SK-N-SH (cell line): ENCODE results near the gene CD276. TPM values are rescaled to one million over a fixed set of nuclear protein-coding genes. Genes with fewer than 3 reads are reported as not detected.
"Not testable (repeated sequence)": the region's sequence is repeated elsewhere in the genome, so short reads cannot be mapped to it uniquely, and the experiment has no call there.

ENCODE experiments used
- CTCF ChIA-PET: fragments of 300-600, 350-600 bp; formaldehyde crosslinking; extraction: SDS; loops from one replicate; lab custom pipeline; 2021; lab: Yijun Ruan, JAX
- POLR2A ChIA-PET: fragments of 350-600 bp; sonication (Branson Sonifier 250); formaldehyde crosslinking; extraction: SDS; loops from one replicate; lab custom pipeline; 2020; ENCODE audit warnings: antibody characterized with exemption, inconsistent platforms; lab: Yijun Ruan, JAX
- DNase-seq: peaks from one replicate; pipeline ENCODE4 v3.0.0; 2012
- H2AFZ ChIP-seq: fragments of 200-600 bp; sonication (generic); 2 replicates; pipeline ENCODE4 v1.8.1; 2016; ENCODE audit warnings: antibody characterized with exemption, mild to moderate bottlenecking, low read depth
- H3F3A ChIP-seq: fragments of 200-600 bp; sonication (generic); replicated peaks from 2 replicates; pipeline ENCODE3; 2016; ENCODE audit warnings: antibody characterized with exemption, mild to moderate bottlenecking; ENCODE audit not compliant: insufficient read depth
- H3K27ac ChIP-seq, 2 experiments: fragments of 200-500 bp in 1 of 2; fragments of 200-600 bp in 1 of 2; sonication (Bioruptor generic) in 1 of 2; sonication (generic), shearing (Covaris generic) in 1 of 2; 2 replicates each; pipeline versions ENCODE4 v1.5.1 to v1.6.1; 2014 to 2016; ENCODE audit warnings: low read depth in 2 of 2, inconsistent platforms in 1 of 2, low read length in 1 of 2, mild to moderate bottlenecking in 1 of 2, mixed read lengths in 1 of 2
- H3K27me3 ChIP-seq: fragments of 200-600 bp; sonication (generic), shearing (Covaris generic); 2 replicates; pipeline ENCODE4 v1.6.1; 2016; ENCODE audit warnings: mixed run types; ENCODE audit not compliant: insufficient read depth
- H3K36me3 ChIP-seq, 2 experiments: fragments of 200-500 bp in 1 of 2; fragments of 200-600 bp in 1 of 2; sonication (Bioruptor generic) in 1 of 2; sonication (generic) in 1 of 2; replicated peaks in 1 of 2; 2 replicates each; pipeline versions ENCODE3 to v1.5.1; 2014 to 2016; ENCODE audit warnings: low read length in 1 of 2, mild to moderate bottlenecking in 1 of 2; ENCODE audit not compliant: insufficient read depth in 2 of 2, control insufficient read depth in 1 of 2
- H3K4me1 ChIP-seq, 2 experiments: fragments of 200-500 bp in 1 of 2; fragments of 200-600 bp in 1 of 2; sonication (Bioruptor generic) in 1 of 2; sonication (generic), shearing (Covaris generic) in 1 of 2; 2 replicates each; pipeline versions ENCODE4 v1.5.1 to v1.6.1; 2014 to 2016; ENCODE audit warnings: low read depth in 1 of 2, low read length in 1 of 2, mixed run types in 1 of 2; ENCODE audit not compliant: insufficient read depth in 2 of 2, control insufficient read depth in 1 of 2
- H3K4me2 ChIP-seq: fragments of 200-600 bp; sonication (generic), shearing (Covaris generic); 2 replicates; pipeline ENCODE4 v1.6.1; 2017; ENCODE audit warnings: mixed run types
- H3K4me3 ChIP-seq, 2 experiments: fragments of 200-500 bp in 1 of 2; fragments of 200-600 bp in 1 of 2; sonication (Bioruptor generic) in 1 of 2; sonication (generic), shearing (Covaris generic) in 1 of 2; 2 replicates each; pipeline versions ENCODE4 v1.5.1 to v1.8.1; 2014 to 2016; ENCODE audit warnings: low read depth in 2 of 2, inconsistent platforms in 1 of 2, low read length in 1 of 2, mild to moderate bottlenecking in 1 of 2, mixed read lengths in 1 of 2, moderate library complexity in 1 of 2
- H3K79me2 ChIP-seq: fragments of 200-600 bp; sonication (generic); 2 replicates; pipeline ENCODE4 v1.8.1; 2017; ENCODE audit warnings: mild to moderate bottlenecking; ENCODE audit not compliant: insufficient read depth
- H3K9ac ChIP-seq: fragments of 200-600 bp; sonication (generic); 2 replicates; pipeline ENCODE4 v1.6.1; 2017; ENCODE audit warnings: mixed run types
- H3K9me2 ChIP-seq: fragments of 200-600 bp; sonication (generic); 2 replicates; pipeline ENCODE4 v1.6.1; 2017; ENCODE audit warnings: mixed run types
- H3K9me3 ChIP-seq: fragments of 200-600 bp; sonication (generic); 2 replicates; pipeline ENCODE4 v1.6.1; 2017; ENCODE audit warnings: mixed run types, mild to moderate bottlenecking, moderate library complexity
- H4K20me1 ChIP-seq: fragments of 200-600 bp; sonication (generic); 2 replicates; pipeline ENCODE4 v1.6.1; 2017; ENCODE audit warnings: mild to moderate bottlenecking, mixed run types; ENCODE audit not compliant: insufficient read depth
- CHD2 ChIP-seq: fragments of 150-350 bp; IDR thresholded peaks from 2 replicates; pipeline ENCODE4 v1.6.1; 2018; ENCODE audit warnings: low read length; ENCODE audit not compliant: partially characterized antibody
- ELF1 ChIP-seq: IDR thresholded peaks from 2 replicates; pipeline ENCODE4 v1.4.0; 2012
- EZH2phosphoT487 ChIP-seq: fragments of 200-600 bp; sonication (generic); IDR thresholded peaks from 2 replicates; pipeline ENCODE4 v1.6.1; 2017; ENCODE audit warnings: low read depth, mixed run types, mild to moderate bottlenecking, antibody characterized with exemption, moderate library complexity, borderline replicate concordance
- FOXJ3 ChIP-seq: sonication (generic); formaldehyde crosslinking; IDR thresholded peaks from 2 replicates; pipeline ENCODE4 v1.5.1; 2020; ENCODE audit warnings: mild to moderate bottlenecking, missing genetic modification reagents
- FOXM1 ChIP-seq: IDR thresholded peaks from 2 replicates; pipeline ENCODE4 v1.4.0; 2012; ENCODE audit warnings: low read depth, mild to moderate bottlenecking
- GABPA ChIP-seq: IDR thresholded peaks from 2 replicates; pipeline ENCODE4 v1.4.0; 2012; ENCODE audit warnings: low read depth, mild to moderate bottlenecking
- JUND ChIP-seq: IDR thresholded peaks from 2 replicates; pipeline ENCODE4 v1.4.0; 2012
- MXI1 ChIP-seq: IDR thresholded peaks from 2 replicates; pipeline ENCODE4 v1.6.1; 2012; ENCODE audit warnings: mild to moderate bottlenecking, low read depth, low read length, improper control_type of control experiment
- NRF1 ChIP-seq: IDR thresholded peaks from 2 replicates; pipeline ENCODE4 v1.6.1; 2012; ENCODE audit warnings: low read depth, mild to moderate bottlenecking, low read length
- POLR2AphosphoS5 ChIP-seq: IDR thresholded peaks from 2 replicates; pipeline ENCODE4 v1.6.1; 2012; ENCODE audit warnings: low read depth, low read length
- RCOR1 ChIP-seq: fragments of 150-350 bp; IDR thresholded peaks from 2 replicates; pipeline ENCODE4 v1.6.1; 2017; ENCODE audit warnings: antibody characterized with exemption, low read length
- RXRA ChIP-seq: IDR thresholded peaks from 2 replicates; pipeline ENCODE4 v1.4.0; 2012; ENCODE audit warnings: low read depth, mild to moderate bottlenecking, borderline replicate concordance
- SMC3 ChIP-seq: IDR thresholded peaks from 2 replicates; pipeline ENCODE4 v1.6.1; 2012; ENCODE audit warnings: low read depth, low read length, improper control_type of control experiment
- TAF1 ChIP-seq: IDR thresholded peaks from 2 replicates; pipeline ENCODE4 v1.6.1; 2012; ENCODE audit warnings: low read depth, mild to moderate bottlenecking, low read length, moderate library complexity, borderline replicate concordance
- TCF12 ChIP-seq: IDR thresholded peaks from 2 replicates; pipeline ENCODE4 v1.4.0; 2012
- TEAD4 ChIP-seq: IDR thresholded peaks from 2 replicates; pipeline ENCODE4 v1.4.0; 2012; ENCODE audit warnings: mild to moderate bottlenecking, borderline replicate concordance; ENCODE audit not compliant: insufficient read depth
- WGBS: methylation state at CpG from one replicate; pipeline ENCODE4 v1.1.6; 2017; ENCODE audit warnings: low lambda C conversion rate; 5-methylcytosine and 5-hydroxymethylcytosine counted together
- polyA plus RNA-seq, 3 experiments: library from polyadenylated mRNA; depleted of rRNA; stranded (reverse); fragments of >200 nt; gene quantifications; 2 replicates each; pipeline ENCODE4 v1.2.3, GENCODE V29; 2012
- TF ChIP-seq, protein P1 (sequence below): IDR thresholded peaks from 2 replicates; pipeline ENCODE4 v1.4.0; 2012; ENCODE audit warnings: low read depth
- TF ChIP-seq, protein P2 (sequence below): fragments of 200-600 bp; sonication (generic); IDR thresholded peaks from 2 replicates; pipeline ENCODE4 v1.6.1; 2017; ENCODE audit warnings: antibody characterized with exemption, mild to moderate bottlenecking, moderate library complexity
- TF ChIP-seq, protein P3 (sequence below): IDR thresholded peaks from 2 replicates; pipeline ENCODE4 v1.4.0; 2012; ENCODE audit warnings: low read depth, borderline replicate concordance
- TF ChIP-seq, protein P4 (sequence below): IDR thresholded peaks from 2 replicates; pipeline ENCODE4; 2012

CD276 gene
- polyA plus RNA-seq, 1 of the 3 experiments (the other 2 are of a cell fraction), result 86.2 TPM

DNA sequence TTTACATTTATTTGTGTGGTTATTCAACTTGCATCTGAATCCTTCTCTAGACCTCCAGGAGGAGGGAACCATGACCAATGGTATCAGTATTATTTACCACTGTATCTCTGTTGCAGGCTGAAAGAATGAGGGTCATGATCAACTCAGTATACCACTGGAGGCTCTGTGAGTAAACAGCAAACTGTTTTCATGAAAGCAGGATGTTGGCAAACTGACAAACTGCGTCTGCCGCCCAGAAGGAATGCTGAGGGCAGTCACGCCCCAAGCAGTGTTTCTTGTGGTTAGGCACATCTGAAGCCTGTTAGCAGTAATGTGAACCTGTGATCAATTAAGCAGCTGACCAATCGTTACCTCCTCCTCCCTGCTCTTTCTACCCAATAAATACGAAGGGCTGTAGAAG, 44.7 kb upstream of the CD276 start:
- H3K36me3 ChIP-seq, H3K9me3 ChIP-seq, H4K20me1 ChIP-seq, H3K4me2 ChIP-seq, H2AFZ ChIP-seq, H3K9ac ChIP-seq, H3K27me3 ChIP-seq, H3K4me1 ChIP-seq, H3K27ac ChIP-seq, DNase-seq, POLR2A ChIA-PET, H3K4me3 ChIP-seq, H3K79me2 ChIP-seq, H3K9me2 ChIP-seq: not testable (repeated sequence)
- WGBS, result 33% methylated on average over 5 of the region's 5 CpGs
- CTCF ChIA-PET, result interaction anchor here (0.7 to 6.6 kb wide), 3 partner anchors 38 to 79 kb away, joined by 5 to 40 read pairs (median 29); no protein-coding TSS in a partner anchor
- peaks cover 12% of the 10 kb centered on the region for H3F3A ChIP-seq

DNA sequence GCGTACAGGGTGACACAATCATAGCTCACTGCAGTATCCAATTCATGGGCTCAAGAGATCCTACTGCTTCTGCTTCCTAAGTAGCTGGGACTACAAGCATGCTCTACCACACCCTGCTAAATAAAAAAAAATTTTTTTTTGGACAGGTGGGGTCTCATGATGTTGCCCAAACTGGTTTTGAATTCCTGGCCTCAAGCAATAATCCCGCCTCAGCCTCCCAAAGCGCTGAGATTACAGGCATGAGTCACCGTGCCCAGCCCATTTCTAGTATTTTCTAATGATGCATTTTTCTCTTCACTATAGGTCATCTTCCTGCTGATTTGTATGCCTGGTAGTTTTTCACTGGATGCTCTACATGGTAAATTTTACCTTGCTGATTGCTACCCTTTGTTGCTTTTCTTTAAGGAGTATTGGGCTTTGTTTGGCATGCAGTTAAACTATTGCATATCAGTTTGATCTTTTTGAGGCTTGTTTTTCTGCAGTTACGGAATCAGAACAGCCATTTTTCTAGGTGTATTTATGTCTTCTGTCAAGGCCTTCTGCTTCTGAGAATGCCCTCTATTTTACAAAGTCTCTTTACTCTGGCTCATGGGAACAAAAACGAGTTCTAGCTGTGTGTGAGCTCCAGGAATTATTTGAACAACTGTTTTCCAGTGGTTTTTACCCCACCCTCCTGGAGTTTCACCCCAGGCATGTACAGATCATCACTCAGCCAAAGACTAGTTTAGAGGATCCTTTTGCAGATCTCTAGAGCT, 36.7 kb upstream of the CD276 start:
- 66% methylated on average over 6 of the region's 6 CpGs for WGBS
- Histone ChIP-seq H3K9me3 (no peaks in the 10 kb centered on the region), H3K9me2 (no peaks in the 10 kb centered on the region), H3K4me1 (no peaks in the 10 kb centered on the region; a peak in 2 of 4 replicates), H3K4me2 (no peak overlapping the region), H4K20me1 (no peaks in the 10 kb centered on the region), H3K9ac (no peak overlapping the region), H3K79me2 (no peaks in the 10 kb centered on the region), H3K4me3 (no peak overlapping the region), H3F3A (no peaks in the 10 kb centered on the region), H3K27ac (no peak overlapping the region), H3K27me3 (no peaks in the 10 kb centered on the region), H2AFZ (no peak overlapping the region), H3K36me3 (no peaks in the 10 kb centered on the region)
- TF ChIP-seq, protein P1, sequence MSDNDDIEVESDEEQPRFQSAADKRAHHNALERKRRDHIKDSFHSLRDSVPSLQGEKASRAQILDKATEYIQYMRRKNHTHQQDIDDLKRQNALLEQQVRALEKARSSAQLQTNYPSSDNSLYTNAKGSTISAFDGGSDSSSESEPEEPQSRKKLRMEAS, result no peak
- TF ChIP-seq RXRA (no peak), ELF1 (no peak), GABPA (no peak), JUND (no peak), CHD2 (no peak), FOXJ3 (CRISPR knock-in tag) (no peak), MXI1 (no peak), NRF1 (no peak), TCF12 (no peak), FOXM1 (no peak), POLR2AphosphoS5 (no peak), TAF1 (no peak), EZH2phosphoT487 (no peak), RCOR1 (no peak), SMC3 (no peak), TEAD4 (no peak)
- TF ChIP-seq, protein P2, sequence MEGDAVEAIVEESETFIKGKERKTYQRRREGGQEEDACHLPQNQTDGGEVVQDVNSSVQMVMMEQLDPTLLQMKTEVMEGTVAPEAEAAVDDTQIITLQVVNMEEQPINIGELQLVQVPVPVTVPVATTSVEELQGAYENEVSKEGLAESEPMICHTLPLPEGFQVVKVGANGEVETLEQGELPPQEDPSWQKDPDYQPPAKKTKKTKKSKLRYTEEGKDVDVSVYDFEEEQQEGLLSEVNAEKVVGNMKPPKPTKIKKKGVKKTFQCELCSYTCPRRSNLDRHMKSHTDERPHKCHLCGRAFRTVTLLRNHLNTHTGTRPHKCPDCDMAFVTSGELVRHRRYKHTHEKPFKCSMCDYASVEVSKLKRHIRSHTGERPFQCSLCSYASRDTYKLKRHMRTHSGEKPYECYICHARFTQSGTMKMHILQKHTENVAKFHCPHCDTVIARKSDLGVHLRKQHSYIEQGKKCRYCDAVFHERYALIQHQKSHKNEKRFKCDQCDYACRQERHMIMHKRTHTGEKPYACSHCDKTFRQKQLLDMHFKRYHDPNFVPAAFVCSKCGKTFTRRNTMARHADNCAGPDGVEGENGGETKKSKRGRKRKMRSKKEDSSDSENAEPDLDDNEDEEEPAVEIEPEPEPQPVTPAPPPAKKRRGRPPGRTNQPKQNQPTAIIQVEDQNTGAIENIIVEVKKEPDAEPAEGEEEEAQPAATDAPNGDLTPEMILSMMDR, result no peak
- TF ChIP-seq, protein P3, sequence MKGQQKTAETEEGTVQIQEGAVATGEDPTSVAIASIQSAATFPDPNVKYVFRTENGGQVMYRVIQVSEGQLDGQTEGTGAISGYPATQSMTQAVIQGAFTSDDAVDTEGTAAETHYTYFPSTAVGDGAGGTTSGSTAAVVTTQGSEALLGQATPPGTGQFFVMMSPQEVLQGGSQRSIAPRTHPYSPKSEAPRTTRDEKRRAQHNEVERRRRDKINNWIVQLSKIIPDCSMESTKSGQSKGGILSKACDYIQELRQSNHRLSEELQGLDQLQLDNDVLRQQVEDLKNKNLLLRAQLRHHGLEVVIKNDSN, result no peak
- TF ChIP-seq, protein P4, sequence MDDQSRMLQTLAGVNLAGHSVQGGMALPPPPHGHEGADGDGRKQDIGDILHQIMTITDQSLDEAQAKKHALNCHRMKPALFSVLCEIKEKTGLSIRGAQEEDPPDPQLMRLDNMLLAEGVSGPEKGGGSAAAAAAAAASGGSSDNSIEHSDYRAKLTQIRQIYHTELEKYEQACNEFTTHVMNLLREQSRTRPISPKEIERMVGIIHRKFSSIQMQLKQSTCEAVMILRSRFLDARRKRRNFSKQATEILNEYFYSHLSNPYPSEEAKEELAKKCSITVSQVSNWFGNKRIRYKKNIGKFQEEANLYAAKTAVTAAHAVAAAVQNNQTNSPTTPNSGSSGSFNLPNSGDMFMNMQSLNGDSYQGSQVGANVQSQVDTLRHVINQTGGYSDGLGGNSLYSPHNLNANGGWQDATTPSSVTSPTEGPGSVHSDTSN, result no peak
- POLR2A ChIA-PET, result no interaction called here
- no peak for DNase-seq
- CTCF ChIA-PET, result interaction anchor here (1.0 to 4.8 kb wide), 4 partner anchors 11 to 87 kb away, joined by 5 to 37 read pairs (median 12); no protein-coding TSS in a partner anchor
